GM21619 (cell line): Measurements from ENCODE around the gene CDKL5.

Experiments
- ATAC-seq: cut with Tn5 transposase; IDR thresholded peaks from one replicate; pipeline ENCODE4 v1.9.1; 2021; ENCODE audit not compliant: unreplicated experiment

The CDKL5 gene

DNA sequence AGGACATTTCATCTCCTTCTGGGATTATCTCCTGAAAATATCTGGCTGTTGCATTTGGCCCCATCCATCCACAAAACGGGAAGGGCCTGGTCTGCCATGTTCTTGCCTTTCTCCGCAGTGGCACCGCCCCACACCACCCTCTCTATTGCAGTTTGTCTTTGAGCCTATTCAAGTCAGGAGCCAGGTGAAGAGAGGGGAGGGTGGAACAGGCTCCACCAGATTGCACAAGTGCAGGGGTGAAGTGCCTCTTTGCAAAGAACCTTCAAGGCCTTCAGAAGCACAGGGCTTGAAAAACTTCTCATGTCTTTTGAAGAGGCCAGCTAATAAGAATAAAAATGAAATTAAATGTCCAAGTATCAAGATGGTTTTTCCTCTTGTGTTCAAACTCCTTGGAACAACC is 217.8 kb downstream of the CDKL5 start:
- ATAC-seq = no peak

DNA sequence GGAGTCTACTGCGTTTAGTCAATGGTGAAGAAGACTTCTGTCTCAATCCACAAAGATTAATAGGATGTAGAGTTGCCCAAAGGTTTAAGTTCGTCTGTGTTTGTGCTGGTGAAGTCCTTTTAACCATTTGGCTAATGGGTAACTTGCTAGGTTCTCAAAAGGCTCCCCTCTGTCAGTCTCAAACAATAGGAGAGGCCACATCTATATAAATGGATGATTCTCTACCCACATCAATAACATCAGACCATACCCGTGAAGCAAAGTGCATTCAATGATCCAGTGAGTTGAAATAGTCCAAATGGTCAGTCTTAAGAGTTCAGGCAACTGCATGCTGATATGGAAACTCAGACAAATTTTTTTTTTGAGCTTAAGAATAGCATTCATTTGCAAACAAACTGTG is 218.4 kb downstream of the CDKL5 start:
- no peak for ATAC-seq

DNA sequence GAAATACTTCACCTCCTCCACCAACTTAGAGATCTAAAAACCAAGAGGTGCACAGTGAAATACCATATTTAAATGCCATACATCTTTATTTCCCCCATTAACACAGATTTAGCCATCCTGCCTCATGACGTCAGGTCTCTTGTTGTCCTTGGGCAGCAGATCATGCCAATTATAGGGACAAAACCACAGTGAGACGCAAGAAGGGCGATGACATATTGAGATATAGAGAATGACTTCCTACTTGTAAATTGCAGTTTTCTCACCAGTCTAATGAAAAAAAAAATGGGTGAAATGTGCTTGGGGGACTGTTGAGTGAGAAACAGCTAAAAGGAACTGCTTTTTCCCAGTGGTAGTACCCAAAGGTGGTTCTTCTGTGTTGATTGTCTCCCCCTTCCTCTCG is 222.2 kb downstream of the CDKL5 start:
- ATAC-seq = no peak

DNA sequence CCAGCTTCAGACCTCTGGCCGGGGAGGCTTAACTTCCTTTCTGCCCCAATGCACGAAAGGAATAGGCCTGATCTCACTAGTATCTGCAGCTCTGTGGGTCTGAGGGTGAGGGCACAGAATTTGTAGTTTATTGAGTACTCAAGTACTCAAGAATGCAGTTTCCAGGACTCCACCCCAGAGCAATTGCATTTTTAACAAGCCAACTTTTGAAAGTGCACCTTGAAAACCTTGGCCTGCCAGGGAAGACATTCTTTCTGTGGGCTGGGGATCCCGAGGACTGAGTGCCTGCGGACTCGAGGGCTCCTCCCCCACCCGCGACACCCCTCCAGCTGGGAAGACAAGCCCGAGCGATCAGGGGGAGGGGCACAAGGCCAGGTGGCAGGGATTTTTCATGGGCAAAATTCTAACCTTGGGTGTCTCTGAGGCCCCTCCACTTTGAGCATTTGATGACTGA is 224.1 kb downstream of the CDKL5 start:
- no peak for ATAC-seq

DNA sequence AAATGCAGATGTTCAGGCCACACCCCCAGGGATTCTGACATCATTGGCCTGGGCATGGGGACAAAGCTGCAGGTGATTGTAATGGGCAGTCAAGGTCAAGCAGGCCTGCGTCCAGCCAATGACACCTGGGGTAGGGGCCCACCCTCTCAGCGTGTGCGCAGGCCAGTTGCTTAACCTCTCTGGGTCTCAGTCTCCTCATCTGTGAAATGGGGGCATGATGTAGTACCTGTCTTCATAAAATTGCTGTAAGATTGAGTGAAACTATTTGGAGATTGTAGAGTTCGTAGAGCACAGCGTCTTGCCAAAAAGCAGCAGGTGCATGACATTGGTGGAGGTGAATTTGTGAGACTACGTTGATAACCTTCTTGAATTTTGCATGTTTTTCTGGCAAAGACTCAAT is 225.3 kb downstream of the CDKL5 start:
- no peak for ATAC-seq

DNA sequence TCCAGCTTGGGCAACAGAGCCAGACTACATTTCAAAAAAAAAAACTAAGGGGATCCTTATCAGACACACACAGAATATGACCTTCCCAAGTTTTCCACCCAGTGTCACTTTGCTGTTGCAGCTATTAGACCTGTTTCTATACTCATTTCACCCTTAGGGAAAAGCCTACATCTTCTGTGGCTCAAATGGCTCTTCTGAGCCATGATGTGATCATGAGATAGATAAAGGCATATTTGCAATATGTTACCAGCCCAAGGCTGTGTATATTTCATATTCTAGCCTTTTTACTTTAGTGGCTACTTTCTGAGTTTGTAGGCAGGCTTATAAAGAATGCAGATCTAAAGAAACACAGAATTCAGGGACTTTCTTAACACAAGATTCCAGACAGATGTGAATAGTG is 227.2 kb downstream of the CDKL5 start:
- no peak for ATAC-seq

DNA sequence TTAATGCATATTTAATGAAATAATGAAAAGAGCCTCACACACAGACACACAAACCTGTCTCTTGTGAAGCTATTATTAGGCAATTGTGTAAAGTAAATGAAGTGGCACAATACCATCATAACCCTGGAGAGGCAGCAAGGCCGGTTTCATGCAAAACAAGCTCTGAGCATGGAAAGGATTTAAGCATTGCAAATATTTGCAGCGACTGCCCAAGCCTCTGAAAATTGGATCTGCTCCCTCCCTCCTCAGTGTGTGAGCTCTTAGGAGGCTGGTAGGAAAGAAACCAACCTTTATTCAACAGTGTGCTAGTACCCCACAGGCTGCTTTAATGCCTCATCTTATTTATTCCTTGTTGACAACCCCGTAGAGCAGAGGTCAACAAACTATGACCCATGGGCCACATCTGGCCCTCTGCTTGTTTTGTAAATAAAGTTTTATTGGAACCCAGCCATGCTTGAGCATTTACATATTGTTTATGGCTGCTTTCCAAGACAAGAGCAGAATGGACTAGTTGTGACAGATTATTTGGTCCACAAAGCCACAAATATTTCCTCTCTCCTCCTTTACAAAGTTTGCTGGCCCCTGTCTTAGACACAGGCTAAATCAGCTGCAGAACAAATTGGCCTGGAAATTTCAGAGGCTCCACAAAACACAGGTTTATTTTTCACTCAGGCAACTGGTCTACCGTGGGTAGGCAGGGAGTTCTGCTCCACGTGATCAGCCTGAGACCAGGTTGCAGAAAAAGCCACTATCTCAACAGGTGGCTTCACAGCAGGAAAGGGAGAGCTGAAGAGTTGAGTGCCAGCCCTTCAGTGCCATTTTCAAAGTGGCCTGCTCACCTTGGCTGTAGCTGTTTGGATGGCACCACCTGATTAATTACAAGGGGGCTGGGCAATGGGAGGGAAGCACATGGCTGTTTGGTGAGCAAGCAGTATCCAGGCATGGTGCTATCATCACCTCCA is 229.7 kb downstream of the CDKL5 start:
- ATAC-seq = no peak

DNA sequence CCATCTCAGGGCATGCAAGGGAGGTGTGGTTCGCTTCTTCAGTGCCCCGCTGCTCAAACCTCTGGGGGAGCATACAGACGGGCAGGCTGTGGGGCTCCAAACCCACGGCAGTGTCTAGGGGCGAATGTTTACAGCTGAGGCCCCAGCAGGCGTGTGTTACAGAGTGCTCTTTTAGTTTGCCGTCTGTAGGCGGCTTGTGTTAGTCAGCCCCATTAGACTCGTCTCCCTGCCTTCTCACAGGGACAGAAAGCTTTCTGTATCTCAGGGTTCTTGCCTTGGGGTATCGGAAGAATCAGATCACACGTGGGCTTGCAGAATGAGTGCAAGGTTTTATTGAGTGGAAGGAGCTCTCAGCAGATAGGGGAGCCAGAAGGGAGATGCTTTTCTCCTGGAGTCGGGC is 235.9 kb downstream of the CDKL5 start:
- ATAC-seq = no peak

DNA sequence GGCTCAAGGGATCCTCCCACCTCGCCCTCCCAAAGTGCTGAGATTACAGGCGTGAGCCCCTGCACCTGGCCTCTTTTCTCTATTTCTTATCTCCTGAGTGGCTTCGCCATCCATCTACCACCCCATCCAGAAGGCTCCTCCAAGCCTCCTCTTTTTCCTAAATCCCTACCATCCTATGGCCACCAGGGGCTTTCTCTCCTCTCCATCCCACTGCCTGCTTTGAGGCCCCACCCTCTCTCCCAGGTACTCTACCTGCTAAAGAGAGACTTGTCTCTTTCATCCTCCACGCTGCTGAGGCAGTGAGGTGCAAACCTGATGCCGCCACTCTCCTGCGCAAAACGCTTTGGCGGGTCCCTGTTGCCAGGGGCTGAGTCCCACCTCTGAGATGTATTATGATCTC is 239.5 kb downstream of the CDKL5 start:
- no peak for ATAC-seq

DNA sequence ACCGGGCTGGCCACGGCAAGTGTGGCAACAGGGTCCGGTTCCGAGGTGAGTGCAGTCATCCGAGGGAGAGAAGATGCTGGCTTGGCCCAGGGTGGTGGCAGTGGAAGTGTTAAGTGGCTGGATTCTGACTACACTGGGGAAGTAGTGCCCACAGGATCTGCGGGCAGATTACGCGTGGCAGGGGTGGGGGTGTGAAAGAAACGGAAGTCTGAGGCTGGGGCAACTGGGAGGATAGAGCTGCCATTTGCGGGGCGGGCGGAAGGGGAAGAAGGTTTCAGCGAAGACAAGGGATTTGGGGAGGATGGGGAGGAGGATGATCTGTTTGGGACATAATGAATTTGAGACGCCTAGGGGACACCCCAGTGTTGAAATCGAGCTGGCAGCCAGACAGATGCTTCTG is 241.2 kb downstream of the CDKL5 start:
- no peak for ATAC-seq

DNA sequence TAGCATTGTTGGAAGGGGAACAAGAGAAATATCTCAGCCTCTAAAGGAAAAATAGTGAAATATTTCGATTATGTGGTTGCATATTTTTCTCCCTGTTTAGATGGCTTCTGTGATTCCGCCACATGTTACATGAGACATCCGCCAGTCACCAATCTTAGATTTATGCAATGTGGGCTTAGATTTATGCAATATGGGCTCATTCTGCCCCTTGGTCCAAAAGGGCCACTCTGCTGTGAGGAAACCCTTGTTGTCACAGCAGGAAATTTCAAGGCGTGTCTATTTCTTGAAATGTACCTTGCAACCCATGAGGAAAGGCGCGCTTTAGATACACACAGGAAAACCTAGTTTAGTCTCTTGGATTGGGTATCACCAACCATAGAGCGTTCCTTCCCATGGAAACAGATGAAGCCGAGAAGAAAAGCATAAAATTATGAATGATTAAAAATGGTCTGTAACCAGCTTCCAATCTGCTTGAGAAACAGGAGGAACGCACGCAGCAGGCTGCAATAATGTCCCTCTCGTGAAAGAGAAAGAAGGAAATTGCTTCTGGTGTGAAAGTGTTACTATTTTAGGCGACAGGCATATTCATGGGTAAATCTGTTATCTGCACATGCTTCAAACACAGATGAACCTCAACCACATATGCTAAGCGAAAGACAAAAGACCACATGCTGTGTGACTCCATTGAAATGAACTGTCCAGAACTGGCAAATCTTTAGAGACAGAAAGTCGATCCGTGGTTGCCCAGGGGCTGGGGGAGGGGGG is 242.8 kb downstream of the CDKL5 start:
- ATAC-seq = no peak

DNA sequence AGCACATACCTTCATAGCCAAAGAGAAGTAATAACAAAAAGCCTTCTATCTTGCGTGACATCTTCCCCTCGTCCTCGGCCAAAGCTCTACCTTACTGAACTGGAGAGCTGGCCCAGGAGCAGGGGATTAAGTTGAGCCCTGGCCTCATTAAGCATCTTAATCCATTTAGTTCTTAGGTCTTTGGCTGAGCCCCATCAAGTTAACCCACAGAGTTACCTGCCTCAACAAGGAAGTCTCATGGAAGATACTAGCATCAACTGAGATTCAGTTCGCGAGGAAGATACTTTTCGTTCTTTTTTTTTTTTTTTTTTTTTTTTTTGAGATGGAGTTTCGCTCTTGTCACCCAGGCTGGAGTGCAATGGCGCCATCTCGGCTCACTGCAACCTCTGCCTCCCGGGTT is 246.6 kb downstream of the CDKL5 start, which contains the start of gene RS1:
TSS of gene RS1 (minus strand) at position 101 of the 400 bp plus-strand sequence. CDS start at position 61, 40 bp downstream.
- no peak for ATAC-seq

DNA sequence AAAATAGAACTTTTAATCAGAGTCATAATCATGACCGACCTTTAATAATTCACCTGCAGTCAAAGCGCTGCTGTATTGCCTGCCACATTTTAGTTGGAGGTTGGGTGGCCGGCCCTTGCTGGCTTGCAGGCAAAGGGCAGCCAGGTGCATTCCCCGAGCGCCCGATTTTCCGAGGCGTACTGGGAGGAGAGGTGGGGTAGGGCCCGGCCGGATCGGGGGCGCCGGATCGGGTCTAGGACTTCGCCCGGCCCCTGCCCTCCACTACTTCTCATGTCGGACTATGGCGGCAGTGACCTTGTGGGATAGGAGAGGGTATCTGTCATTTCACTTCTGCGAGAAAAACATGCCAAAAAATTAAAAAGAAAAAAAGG is 249.0 kb downstream of the CDKL5 start:
- peak; percentile 31 for ATAC-seq

DNA sequence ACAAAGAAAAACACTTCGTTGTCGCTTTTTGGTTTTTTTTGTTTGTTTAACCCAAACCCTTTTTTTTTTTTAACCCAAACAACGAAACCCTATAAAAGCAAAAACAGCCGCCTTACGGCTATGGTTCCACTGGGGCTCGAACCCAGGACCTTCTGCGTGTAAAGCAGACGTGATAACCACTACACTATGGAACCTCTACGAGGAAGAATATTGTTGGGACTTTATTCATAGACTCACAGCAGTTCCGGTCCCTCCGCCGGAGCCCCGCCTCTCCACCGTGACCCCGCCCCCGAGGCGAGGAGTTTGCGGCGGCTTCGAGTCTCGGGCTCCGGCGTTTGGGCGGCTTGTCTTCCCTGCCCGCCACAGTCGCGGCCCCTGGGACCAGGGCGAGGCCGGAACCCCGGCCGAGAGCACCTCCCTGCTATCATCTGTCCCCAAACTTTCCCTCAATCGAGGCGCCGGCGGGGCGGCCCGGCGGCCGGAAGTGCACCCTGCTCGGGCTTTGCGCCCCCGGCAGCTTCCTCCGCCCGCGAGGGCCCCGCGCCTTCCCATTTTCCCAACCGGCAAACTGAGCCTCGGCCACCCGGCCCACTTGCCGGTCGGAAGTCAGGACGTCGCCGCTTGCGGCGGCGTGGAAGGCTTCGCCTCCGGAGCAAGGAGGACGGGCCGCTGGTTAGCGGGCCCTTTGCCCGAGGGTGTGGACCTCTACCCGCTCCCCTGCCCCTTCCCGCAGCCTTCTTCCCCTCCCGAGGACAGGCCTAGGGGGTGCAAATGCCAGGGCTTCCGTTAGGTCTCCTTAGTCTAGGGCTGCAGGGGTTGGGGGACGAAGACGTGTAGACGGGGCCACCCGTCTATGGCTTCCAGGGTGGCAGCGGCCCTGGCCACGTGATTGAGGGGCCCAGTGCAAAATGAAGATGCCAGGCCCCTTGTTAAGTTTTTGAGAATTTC is 249.7 kb downstream of the CDKL5 start:
- peak; percentile 84 for ATAC-seq

DNA sequence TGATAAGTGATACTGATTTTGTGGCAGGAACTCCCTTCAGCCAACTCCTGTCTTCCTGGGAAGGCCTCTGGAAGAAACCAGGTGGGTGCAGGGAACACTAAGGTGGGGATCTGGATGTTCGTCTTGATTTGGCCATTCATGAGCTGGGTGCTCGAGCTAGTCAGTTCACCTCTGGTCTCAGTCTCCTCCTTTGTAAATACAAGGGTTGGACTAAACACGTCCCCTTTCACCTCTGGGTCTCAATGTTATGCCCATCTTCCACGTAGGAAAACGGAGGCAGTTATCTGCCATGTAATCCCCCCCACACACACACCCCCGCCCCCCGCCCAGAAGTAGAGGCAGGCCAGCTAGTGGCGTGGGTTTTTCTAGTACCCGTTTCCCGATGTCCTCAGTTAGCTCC is 250.6 kb downstream of the CDKL5 start:
- ATAC-seq = no peak

DNA sequence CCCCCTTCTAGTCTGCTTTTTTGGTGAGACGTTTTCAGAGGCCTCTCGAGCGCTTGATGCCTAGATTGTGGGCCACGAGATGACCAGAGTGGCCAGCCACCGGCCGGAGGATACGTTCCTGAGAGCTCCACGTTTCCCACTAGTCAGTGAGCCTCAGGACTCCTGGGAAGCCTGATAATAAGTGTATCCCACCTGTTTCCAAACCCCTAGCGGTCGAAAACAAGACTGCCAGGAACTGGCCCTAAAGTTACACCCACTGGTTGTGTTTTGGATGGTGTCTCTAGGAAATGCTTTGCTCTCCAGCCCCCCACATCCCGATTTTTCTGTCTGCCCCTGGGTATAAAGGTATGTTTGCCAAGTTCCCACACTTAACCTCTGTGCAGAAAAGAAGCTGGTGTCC is 251.1 kb downstream of the CDKL5 start:
- ATAC-seq = no peak

DNA sequence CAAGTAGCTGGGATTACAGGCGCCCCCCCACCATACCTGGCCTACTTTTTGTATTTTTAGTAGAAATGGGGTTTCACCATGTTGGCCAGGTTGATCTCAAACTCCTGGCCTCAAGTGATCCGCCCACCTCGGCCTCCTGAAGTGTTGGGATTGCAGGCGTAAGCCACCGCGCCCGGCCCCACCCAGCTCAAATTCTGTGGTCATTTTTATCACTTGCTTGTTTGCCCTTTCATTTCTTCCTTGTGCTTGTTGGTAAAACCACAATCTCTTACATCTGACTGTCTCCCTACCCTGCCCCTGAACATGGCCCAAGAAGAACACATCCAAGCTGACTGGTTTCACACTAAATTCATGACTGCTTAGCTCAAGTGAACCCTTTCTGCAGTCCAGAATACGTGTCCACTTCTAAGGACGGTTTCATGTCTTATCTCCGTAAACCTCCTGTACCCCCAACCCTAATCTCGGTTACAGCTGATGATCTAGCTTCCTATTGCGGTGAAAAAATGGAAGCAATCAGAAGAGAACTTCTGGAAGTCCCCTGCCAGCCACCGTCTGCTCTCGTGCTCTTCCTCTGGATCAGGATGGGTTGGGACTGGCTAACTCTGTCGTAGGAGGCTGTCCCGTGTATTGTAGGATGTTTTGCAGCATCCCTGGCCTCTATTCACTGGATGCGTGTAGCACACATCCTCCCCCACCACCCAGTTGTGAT is 251.9 kb downstream of the CDKL5 start:
- no peak for ATAC-seq

DNA sequence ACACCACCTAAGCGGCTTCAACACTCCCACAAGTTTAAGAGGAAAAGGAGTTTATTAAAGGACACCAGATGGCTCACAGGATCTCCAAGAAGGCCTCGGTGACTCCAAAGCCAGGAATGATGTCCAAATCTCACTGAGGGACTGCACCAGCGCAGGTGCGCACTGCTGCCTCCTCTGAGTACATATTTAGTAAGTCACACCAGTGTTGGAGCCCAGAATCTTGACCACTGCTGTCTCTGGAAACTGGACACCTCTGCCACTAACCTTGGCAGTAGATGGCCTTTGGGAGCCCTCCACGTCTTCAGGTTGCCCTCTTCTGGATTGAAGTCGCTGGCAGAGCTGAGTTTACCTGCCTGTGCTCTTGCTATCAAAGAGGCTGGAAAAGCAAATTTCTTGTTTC is 256.6 kb downstream of the CDKL5 start:
- no peak for ATAC-seq

DNA sequence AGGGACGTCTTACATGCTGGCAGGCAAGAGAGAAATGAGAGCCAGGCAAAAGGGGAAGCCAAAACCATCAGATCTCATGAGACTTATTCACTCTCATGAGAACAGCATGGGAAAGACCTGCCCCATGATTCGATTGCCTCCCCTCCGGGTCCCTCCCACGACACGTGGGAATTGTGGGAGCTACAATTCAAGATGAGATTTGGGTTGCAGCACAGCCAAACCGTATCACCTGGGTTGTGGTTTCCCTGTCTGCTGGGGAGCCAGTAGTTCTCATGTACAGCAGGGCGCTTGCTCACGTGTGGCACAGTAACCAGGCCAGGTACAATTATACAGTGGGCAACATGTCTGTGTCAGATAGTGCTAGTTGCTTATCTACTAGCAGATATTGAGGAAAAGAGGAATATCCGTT is 257.6 kb downstream of the CDKL5 start:
- ATAC-seq = no peak

DNA sequence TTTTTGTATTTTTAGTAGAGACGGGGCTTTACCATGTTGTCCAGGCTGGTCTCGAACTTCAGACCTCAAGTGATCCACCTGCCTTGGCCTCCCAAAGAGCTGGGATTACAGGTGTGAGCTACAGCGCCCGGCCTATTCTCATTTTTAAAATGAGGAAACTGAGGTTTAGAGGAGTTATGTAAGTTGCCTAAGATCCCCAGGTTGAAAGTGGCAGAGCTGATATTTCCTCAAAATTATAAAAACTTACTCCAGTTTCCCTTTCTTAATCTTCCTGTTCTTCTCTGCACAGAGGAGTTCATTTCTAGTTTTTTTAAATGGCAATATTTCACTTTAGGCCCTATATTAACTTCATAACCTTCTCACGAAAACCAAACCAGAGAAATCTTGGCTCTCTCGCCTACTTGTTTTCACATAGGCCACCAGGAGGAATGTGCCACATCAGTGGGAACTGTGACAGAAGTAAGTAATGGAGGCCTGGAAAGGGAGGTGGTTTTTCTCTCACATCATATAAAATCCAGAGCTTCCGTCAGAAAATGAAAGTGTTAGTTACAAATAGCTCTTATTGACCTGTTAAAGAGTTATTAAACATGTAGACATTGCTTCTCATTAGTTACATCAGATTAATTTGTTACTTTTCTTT is 262.6 kb downstream of the CDKL5 start:
- ATAC-seq = no peak
